Astrocyte of the cerebellum (primary cell): ENCODE data around the gene GADD45A.

Experiments
- DNase-seq: peaks from one replicate; pipeline ENCODE4 v3.0.0-alpha.2; 2011; ENCODE audit warnings: low read depth
- H3K4me3 ChIP-seq: 2 replicates; pipeline ENCODE4 v1.5.1; 2011; ENCODE audit warnings: mild to moderate bottlenecking, low read depth, low read length, moderate library complexity
- in situ Hi-C: cut with HindIII; loops from 2 replicates; pipeline ENCODE4 v1.10.0; 2017; ENCODE audit warnings: low sequenced_read_pairs
- TF ChIP-seq, protein P1 (sequence below): IDR thresholded peaks from 2 replicates; pipeline ENCODE4 v1.5.1; 2012; ENCODE audit warnings: low read length, low read depth, moderate library complexity, mild to moderate bottlenecking; ENCODE audit errors: missing control alignments

The GADD45A gene

DNA sequence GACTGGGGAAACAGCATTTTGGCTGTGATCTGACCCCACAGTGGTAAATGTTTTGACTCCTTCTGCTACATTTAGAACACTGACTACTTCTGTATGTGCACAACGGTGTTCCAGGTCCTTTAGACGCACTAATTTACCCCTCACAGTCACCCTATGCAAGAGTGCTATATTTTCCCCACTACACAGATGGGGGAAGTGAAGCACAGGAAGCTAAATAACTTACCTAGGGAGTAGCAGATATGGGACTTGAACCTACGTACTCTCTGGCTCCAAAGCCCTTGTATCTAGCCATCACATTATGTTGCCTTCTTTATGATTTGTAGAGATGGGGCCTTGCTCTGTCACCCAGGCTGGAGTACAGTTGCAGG, 49.3 kb downstream of the GADD45A start:
- no peak overlapping the region for H3K4me3 ChIP-seq
- TF ChIP-seq, protein P1, sequence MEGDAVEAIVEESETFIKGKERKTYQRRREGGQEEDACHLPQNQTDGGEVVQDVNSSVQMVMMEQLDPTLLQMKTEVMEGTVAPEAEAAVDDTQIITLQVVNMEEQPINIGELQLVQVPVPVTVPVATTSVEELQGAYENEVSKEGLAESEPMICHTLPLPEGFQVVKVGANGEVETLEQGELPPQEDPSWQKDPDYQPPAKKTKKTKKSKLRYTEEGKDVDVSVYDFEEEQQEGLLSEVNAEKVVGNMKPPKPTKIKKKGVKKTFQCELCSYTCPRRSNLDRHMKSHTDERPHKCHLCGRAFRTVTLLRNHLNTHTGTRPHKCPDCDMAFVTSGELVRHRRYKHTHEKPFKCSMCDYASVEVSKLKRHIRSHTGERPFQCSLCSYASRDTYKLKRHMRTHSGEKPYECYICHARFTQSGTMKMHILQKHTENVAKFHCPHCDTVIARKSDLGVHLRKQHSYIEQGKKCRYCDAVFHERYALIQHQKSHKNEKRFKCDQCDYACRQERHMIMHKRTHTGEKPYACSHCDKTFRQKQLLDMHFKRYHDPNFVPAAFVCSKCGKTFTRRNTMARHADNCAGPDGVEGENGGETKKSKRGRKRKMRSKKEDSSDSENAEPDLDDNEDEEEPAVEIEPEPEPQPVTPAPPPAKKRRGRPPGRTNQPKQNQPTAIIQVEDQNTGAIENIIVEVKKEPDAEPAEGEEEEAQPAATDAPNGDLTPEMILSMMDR: no peak
- in situ Hi-C loops: no loop called here
- no peak for DNase-seq

DNA sequence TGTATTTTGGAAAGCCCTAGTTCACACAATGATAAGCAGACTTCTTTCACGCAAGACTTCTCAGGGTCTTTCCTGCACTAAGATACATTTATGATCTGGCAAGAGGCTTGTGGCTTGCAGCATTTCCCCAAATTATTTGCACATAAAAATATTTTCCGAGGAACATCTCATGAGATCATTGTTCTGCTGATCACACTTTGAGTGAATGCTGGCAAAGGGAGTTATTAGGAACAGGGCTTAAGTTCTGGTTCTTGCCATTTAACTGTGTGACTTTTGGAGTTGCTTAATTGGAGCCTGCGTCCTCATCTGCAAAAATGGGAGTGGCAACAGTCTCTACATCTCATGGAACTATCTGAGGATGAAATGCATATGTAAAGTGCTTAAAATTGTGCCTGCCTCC, 50.2 kb downstream of the GADD45A start:
- DNase-seq: no peak
- in situ Hi-C loops: no loop called here
- TF ChIP-seq, protein P1: no peak
- H3K4me3 ChIP-seq: no peak overlapping the region

DNA sequence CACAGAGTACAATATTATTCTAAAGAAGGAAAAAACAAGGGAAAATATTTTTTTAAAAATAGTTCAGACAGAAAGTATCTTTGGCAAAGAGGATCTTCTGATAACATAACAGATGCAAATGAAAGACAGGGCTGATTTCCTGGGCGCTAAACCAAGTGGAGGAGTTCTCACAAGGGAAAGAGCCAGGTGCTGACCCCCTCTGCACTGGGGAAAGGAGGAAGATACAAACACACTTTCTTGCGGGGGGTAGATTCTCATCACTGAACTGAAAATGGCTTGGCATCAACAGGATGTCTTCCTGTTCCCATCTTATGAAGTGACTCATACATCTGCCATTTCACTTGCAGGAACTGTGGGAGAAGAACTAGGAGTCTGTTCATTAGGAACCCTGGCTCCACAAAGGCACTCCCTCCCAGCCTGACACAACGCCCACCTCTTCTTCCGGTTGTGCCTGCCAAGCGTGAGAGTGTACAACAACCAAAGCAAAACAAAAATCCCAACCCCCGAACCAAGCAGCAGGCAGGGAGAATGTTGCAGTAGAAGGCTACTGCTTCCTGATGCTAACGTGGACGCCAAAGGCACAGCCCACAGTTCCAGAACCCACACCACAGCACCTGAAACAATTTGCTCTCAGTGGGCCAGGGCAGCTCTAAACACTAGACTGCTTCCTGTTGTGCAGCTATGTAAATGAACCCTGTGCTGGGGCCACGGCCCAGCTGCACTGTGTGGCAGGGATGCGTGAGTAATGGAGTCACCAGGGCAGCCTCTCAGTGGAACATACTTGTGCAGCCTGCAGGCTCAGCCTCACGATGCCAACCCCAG, 51.0 kb downstream of the GADD45A start:
- in situ Hi-C loops: no loop called here
- DNase-seq: peak; percentile 88
- TF ChIP-seq, protein P1: no peak
- H3K4me3 ChIP-seq: peak overlapping the region; percentile 17

DNA sequence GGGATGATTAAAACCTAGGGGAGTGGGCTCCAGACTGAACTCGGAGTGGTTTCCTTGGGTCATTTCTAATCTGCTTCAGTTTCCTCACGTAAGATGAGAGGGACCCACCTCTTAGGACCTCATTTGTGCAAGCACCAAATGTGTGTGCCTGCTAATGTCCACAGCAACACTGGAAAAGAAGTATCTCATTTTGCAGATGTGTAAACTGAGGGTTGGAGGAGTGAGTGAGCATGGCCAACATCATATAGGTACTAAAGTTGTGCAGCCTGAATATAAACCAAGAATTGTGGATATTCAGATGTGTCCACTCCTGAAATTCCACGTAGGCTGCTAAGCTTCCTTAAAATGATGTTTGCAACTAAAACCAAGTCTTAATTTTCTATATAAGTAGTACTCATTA, 51.7 kb downstream of the GADD45A start:
- TF ChIP-seq, protein P1: no peak
- no peak for DNase-seq
- in situ Hi-C loops: no loop called here
- H3K4me3 ChIP-seq: peak overlapping the region; percentile 17

DNA sequence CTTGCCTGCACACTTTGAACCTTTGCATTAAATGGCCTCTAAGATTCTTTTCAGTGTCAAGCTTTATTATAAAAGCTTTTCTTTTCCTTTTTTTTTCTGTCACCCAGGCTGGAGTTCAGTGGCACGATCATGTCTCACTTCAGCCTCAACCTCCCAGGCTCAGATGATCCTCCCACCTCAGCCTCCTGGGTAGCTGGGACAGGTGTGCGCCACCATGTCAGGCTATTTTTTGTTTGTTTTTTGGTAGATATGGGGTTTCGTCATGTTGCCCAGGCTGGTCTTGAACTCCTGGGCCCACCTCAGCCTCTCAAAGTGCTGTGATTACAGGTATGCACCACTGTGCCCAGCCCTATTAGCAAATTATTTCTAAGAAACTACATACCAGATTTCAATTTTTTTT, 52.9 kb downstream of the GADD45A start:
- TF ChIP-seq, protein P1: no peak
- DNase-seq: no peak
- no peak overlapping the region for H3K4me3 ChIP-seq
- in situ Hi-C loops: no loop called here
